GM21447 (cell line): ENCODE results near the gene IL10.
A peak's percentile ranks its signal among the peaks of the same experiment; 100 is the strongest.

Experiments
- ATAC-seq: cut with Tn5 transposase; IDR thresholded peaks from one replicate; pipeline ENCODE4 v1.9.1; 2021; ENCODE audit not compliant: unreplicated experiment

IL10 gene

GRCh38 chr1:206772243-206772937, at the start of gene IL10:
TSS of gene IL10 (minus strand) at chr1:206772494. CDS start at chr1:206772435, 59 bp downstream.
- ATAC-seq: no peak

DNA sequence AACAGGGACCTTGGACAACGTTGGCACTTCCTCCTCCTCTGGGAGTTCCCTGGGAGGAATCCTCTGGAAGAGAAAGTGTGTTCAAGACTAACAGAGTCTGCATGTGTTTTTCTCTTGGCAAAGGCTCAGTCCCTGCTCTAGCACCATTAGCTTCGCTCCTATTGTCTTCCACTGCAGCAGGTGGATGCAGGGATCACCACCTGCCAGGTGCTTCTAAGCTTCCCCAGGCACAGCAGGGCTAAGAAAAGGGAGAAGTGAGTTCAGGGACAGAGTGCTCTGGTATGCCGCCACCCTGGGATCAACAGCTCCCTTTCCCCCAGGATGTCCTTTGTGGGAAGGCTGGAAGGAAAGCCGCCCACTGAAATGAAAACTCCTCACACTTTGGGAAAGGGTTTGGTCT, 49.2 kb upstream of the IL10 start:
- ATAC-seq: no peak

- peak; percentile 85 for ATAC-seq
These were observed 44.3 kb upstream of the IL10 start for GRCh38 chr1:206816390-206817287.

GRCh38 chr1:206814716-206815341, 42.5 kb upstream of the IL10 start:
- ATAC-seq: no peak

DNA sequence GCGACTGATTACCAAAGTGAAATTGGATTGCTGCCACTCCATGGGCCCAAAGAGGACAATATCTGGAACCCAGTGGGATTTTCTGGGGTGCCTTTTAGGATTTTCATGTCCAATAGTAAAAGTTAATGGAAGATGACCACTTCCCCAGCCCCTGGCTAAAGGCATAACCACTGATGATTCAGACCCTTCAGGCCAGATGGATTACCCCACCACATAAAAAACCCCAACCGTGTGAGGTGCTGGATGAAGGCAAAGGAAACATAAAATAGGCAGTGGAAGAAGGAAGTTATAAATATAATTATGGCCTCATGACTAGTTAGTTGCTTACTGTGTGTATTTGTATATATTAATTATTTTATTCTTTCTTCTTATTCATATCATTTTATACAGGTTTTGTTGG, 40.2 kb upstream of the IL10 start:
- no peak for ATAC-seq

DNA sequence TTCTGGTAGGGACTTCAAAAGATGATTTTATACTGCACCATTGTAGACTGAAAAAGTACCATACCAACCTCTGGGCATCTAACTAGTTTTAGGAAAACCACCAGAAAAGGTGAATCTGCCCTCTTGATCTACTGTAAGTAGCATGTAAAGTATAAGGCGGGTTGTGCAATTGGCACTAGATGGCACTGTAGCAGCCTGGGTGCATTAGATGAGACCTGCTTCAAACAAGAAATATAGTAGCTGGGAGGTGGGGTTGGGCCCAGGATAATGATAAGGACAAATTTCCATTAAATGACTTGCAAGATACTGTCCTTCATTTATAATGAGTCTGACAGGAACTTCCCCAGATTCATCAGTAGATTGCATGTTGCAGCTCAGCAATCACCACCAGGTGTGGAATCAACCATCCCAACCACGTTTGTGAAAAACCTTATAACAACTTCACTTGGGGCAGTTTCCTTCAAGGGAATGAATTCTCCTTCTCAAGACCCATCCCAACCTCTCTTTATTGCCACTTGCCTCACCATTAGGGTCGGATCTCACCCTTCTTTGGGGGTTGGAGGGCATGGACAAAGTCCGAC, 37.3 kb upstream of the IL10 start:
- ATAC-seq: no peak

- peak; percentile 67 for ATAC-seq
These were observed 36.3 kb upstream of the IL10 start for GRCh38 chr1:206808615-206809014.

- no peak for ATAC-seq
These were observed 33.1 kb upstream of the IL10 start for GRCh38 chr1:206805357-206805756.

GRCh38 chr1:206804156-206804737, 32.0 kb upstream of the IL10 start:
- ATAC-seq: no peak

GRCh38 chr1:206803221-206803730, 31.0 kb upstream of the IL10 start:
- ATAC-seq: peak; percentile 99

DNA sequence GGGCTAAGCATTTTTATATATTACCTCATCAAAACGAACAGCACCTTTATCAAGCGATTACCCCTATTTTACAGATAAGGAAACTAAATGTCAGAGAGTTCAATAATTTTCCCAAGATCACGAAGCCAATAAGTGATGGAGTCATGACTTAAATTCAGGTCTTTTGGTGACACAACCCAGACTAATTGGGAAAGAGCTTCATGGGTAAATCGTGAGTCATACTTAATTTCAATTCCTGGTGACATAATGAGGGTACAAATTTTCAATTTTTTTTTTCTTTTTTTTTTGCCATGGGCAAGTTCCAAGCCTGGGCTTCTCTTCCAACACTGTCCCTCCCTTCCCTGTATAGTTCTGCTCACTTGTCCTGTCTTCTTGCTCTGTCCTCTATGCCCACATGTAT, 30.1 kb upstream of the IL10 start:
- no peak for ATAC-seq

DNA sequence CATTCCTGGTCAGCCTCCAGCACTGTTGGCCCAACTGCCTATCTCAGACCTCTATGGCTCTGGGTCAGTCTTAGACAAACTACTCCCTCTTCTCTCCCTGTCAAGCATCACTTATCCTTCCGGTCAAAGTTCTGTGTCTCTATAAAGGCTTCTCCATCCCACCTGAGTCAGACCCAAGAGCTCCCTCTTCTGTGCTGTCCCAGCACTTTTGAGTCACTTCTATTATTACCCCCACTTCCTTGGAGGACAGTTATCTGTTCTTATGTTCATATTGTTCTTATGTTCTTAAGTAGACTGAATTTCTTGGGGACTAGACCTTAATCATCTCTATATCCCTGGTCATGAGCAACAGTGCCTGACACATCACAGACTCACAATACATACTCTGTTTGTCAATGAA, 29.2 kb upstream of the IL10 start:
- ATAC-seq: no peak

- ATAC-seq: no peak
These were observed 28.6 kb upstream of the IL10 start for GRCh38 chr1:206800891-206801290.

DNA sequence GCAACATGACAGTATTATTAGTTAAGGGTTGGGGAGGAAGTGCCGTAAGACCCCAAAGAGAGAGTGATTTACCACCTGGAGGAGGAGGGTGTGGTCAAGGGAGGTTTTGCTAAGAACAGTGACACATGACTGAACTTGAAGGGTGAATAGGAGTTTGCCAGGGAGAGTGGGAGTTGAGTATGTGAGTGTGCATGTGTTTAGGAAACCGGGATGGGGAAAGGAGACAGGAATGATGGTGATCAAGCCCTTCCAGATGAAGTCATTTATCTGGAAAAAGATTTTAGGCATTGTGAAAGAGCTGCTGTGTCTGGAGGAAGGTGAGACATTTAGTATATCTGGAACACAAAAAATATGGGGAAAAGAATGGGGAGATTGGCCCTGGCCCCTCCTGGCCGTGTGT, 28.1 kb upstream of the IL10 start:
- ATAC-seq: no peak

DNA sequence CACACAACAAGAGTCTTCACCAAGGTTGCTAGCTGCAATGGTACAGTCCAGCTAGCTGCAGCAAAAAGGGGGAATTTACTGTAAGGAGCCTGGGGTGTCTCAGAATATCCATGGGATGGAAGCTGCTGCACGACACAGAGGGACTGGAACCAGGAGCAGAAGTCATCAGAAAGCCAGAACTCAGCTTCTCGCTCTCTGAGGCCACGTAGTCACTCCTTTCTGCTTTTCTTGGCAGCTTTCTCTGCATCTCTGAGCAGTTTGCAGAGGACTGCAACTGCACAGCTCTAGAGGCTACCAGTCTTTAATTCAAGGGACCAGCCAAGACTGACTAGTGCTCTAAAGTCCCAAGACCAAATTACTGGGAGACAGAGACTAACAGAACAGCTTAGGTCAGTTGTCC, 27.0 kb upstream of the IL10 start:
- ATAC-seq: no peak

- ATAC-seq: no peak
These were observed 26.2 kb upstream of the IL10 start for GRCh38 chr1:206798384-206798996.

DNA sequence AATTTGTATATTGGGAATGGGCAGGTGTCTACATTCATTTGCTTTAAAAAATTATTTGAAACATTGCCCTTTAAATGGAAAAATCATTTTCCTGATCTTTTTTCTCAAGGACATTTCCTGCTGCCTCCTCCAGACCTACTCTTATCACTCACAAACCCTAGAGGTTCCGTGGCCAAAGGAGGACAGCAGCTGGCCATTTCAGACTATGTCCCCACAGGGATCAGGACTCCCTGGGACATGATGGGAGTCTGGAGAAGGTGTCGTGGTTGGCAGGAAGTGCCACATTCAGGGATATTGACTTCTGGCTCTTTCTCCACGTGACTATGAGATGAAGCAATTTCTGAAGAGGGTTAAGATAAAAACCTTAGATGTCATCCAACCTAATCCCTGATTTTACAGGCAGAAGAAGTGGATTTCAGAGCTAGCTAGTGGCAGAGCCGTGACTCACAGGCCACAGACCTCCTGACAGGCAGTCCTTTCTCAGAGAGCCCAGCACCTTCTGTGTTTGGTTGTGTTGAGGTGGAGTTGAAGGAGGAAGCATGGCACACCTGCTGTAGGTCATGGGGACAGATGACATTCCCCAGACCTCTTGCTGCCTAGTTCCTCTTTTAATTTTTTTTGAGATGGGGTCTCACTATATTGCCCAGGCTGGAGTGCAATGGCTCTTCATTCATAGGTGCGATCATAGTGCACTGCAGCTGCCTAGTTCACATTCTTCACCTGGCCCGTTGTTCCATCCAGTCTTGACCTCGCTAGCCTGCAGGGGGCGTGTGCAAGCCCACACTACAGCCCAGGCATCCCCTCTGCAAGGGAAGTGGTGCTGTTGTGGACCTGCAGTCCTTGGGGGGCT, 25.5 kb upstream of the IL10 start:
- ATAC-seq: no peak

DNA sequence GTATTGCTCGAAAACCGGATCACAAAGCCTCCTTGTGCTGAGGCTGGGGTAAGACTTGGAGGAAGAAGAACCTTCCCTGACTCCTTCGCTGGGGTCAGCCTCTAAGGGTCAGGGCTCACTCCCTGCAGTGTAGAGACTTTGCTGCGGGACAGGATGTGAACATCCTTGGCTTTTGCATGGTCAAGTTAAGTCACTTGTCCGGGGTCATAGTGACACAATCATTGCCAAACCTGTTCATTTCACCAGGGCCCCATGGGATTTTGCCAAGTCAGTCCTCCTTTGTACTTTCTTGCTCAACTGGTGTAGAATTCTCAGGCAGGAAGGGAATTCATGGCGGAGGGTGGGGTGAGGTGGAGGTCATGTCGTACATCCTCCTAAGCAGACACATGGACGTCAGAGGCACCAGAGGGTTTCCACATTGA, 24.7 kb upstream of the IL10 start:
- ATAC-seq: no peak

DNA sequence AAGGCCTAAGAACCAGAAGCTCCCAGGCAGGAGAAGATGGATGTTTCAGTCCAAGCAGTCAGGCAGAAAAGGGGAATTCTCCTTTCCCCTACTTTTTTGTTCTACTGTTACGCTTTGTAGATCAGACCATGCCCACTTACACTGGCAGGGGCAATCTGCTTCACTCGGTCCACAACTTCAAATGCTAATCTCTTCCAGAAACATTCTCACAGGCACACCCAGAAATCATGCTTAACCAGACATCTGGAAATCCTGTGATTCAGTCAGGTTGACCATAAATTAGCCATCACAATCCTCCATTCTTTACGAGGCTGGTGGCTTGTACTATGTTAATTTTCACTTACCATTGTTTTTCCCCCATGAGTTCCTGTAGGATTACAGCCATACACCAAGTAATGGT, 23.8 kb upstream of the IL10 start:
- no peak for ATAC-seq
